Hepatic stellate cell (primary cell): ENCODE data around the gene PDGFRA.
A peak's percentile ranks its signal among the peaks of the same experiment; 100 is the strongest.
"Not testable (repeated sequence)": the region's sequence is repeated elsewhere in the genome, so short reads cannot be mapped to it uniquely, and the experiment has no call there.

Source experiments
- DNase-seq: peaks from one replicate; pipeline ENCODE4 v3.0.0; 2011; ENCODE audit warnings: low spot score

PDGFRA gene

GRCh38 chr4:54227256-54228055 lies 1.6 kb upstream of the PDGFRA start:
- DNase-seq: peak; percentile 63

DNA sequence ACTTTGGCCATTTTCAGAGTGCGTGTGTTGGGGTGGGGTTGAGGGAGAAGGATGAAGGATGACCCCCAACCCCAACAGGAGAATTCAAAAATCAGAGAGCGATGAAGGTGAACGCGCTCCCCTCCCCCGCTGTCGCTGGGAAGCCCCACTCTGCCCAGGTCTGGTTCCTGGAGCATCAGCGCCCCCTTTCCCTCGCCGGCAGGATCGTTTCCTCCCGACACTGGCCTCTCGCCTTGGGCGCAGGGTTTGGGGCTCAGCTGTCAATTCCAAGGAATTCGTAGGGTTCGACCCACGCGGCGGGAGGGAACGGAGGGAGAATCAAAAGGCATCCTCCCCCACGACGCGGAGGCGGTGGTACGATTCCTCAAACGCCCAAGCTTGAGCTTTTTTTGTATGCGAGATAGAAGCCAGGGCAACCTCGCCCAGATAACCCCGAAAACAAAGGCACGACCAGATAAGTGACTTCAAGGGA lies 1.0 kb upstream of the PDGFRA start:
- DNase-seq: peak; percentile 88

- DNase-seq: peak; percentile 17
Observed at GRCh38 chr4:54228546-54228945, 547 bp upstream of the PDGFRA start.

GRCh38 chr4:54229631-54230483 lies 764 bp downstream of the PDGFRA start:
- DNase-seq: peak; percentile 67

- DNase-seq: peak; percentile 55
Observed at GRCh38 chr4:54230484-54231418, 1.7 kb downstream of the PDGFRA start.

DNA sequence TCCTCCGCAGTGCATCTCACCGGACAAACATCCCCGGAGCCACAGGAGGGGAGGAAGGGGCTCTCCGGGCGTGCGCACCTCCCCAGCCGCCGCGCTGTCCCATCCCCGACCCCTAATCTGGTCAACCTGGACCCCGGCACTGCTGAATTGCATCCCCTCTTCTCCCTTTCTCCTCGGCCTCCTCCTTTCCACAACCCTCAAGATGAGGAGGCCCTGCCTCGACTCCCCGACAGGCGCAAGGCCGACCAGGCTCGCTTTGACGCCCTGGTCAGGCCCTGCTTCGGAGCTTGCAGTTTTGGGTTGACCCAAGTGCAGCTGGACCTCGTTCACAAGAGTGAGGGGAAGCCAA lies 2.3 kb downstream of the PDGFRA start:
- DNase-seq: no peak

- DNase-seq: peak; percentile 79
Observed at GRCh38 chr4:54231768-54232688, 2.9 kb downstream of the PDGFRA start.

- peak; percentile 91 for DNase-seq
Observed at GRCh38 chr4:54233277-54233696, 4.2 kb downstream of the PDGFRA start.

GRCh38 chr4:54233697-54234496 lies 4.8 kb downstream of the PDGFRA start:
- DNase-seq: peak; percentile 78

DNA sequence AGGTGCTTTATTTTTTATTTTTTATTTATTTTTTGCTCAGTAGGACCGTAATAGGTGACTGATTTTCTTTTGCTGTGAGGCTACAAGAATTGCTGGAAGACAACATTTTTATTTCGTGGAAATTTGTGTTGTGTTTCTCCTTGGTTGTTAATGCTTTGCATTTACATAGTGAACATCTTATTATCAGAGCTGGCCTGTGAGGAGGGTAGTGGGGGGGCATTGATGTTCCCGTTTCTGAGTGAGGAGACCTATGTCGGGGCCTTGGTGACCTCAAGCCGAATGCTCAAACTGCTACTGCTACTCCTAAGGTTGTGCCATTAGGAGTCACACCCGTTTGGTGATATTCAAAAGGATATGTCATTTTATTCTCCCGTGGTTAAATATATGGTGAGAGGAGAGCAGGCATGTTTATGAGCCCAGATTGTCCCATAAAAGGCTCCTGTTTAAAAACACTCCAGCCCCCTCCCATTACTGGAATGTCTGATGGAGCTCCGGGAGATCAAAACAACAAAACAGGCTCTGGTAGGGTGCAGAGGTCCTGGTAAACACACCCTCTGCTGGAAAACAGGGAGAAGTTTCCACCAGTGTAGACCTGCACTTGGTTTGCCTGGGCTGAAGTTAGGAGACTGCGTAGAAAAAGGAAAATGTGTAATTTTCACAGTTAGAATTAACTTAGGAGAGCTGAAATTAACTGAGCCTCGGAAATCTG lies 5.6 kb downstream of the PDGFRA start:
- DNase-seq: peak; percentile 17

DNA sequence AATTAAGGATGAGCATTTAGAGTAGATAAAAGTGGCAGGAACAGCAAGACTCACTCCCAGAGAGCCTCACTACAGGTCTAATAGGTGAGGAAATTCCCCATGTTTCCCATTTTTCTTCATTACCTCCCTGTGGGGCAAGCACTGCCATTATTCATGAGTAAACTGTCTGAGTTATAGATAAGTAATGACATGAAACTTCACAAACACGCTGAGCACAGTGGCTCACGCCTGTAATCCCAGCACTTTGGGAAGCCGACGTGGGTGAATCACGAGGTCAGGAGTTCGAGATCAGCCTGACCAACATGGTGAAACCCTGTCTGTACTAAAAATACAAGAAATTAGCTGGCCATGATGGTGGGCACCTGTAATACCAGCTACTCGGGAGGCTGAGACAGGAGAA lies 7.2 kb downstream of the PDGFRA start:
- not testable (repeated sequence) for DNase-seq

DNA sequence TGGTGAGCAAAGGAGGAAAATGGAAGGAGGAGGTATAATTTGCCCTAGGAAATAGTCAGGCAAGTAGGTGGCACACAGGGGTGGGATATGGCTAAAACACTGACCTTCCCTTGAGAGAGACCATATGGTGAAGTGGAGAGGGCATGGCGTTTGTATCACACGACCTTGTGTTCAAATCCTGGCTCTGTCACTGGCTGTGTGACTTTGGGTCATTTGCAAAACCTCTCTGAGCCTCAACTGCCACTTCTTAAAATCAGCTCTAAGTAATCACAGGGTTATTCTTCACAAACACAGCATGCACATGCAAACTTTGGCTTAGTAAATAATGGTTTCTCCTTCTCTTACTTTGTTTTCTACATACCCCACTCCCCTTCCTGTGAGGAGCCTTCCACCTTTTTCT lies 8.7 kb downstream of the PDGFRA start:
- no peak for DNase-seq

DNA sequence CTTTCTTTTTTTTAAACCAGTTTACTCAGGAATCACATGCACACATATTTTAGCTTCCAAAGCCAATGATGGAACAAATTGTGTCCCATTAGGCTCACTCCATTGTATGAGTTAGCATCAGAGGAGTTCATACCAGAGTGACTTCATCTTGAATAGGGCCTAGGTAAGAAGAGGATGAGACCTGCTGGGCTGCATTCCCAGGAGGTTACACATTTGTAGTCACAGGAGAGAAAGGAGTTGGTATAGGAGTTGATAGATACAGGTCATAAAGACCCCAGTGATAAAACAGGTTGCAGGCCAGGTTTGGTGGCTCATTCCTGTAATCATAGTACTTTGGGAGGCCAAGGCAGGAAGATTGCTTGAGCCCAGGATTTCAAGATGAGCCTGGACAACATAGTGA lies 9.3 kb downstream of the PDGFRA start:
- no peak for DNase-seq

DNA sequence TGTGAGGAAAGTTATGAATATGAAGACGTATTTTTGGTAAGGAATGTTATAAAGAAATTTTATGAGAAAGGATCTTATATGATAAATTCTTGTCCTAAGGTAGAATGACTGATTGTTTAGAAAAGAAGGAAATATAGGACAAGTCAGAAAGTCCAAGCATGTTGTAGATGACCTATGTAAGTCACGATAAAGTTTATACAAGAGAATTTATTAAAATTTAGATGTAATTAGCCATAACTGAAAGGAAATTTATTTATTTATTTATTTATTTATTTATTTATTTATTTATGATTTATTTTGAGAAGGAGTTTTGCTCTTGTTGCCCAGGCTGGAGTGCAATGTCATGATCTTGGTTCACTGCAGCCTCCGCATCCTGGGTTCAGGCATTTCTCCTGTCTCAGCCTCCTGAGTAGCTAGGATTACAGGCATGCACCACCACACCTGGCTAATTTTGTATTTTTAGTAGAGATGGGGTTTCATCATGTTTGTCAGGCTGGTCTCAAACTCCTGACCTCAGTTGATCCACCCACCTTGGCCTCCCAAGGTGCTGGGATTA lies 12.3 kb downstream of the PDGFRA start:
- DNase-seq: not testable (repeated sequence)

GRCh38 chr4:54243541-54243940 lies 14.4 kb downstream of the PDGFRA start:
- not testable (repeated sequence) for DNase-seq

- DNase-seq: not testable (repeated sequence)
Observed at GRCh38 chr4:54252312-54252711, 23.2 kb downstream of the PDGFRA start.

DNA sequence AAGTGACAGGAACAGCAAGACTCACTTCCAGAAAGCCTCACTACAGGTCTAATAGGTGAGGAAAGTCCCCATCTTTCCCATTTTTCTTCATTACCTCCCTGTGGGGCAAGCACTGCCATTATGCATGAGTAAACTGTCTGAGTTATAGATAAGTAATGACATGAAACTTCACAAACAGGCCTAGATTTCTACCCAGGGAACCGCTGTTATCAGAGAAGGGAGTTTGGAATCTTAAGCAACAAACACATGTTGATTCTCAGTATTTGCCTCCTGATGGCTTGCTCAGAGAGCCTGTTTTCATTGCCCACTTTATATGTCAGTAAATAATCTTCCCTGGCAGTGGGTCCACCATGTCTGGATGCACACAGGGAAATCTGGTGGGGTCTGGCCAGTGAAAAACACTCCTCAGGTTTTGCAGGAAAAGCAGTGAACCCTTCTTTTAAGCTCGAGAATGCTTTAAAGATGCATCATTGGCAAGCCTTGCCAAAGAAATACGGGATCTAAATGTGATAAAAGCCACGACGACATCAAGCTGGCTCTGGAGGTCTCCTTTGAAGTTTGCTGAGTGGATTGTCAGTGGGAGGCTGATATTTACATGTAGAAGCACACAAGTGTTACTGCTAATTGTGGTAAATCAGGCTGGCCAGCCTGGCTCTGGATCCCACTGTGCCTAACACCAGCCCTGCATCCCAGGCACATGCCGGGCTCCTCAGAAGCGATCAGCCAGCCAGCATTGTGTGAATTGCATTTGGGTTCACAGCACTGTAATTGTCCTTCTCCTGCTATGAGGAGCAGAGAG lies 25.2 kb downstream of the PDGFRA start:
- no peak for DNase-seq

DNA sequence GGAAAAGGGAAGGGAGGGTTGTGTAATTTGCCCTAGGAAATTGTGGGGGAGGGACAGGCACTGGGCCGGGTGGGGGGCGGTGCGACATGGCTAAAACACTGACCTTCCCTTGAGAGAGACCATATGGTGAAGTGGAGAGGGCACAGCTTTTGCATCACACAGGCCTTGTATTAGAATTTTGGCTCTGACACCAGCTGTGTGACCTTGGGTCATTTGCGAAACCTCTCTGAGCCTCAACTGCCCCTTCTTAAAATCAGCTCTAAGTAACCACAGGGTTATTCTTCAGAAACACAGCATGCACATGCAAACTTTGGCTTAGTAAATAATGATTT lies 25.8 kb downstream of the PDGFRA start:
- DNase-seq: no peak
